C4-2B (cell line): ENCODE data around the gene TGFBI.

ENCODE experiments used
- H3K27ac ChIP-seq: fragments of 450-650 bp; 2 replicates; pipeline ENCODE4 v1.5.1; 2017
- CTCF ChIP-seq: fragments of 450-650 bp; conservative IDR thresholded peaks from 2 replicates; pipeline ENCODE4 v1.5.1; 2017; ENCODE audit warnings: mild to moderate bottlenecking
- ZFX ChIP-seq: fragments of 450-650 bp; IDR thresholded peaks from 2 replicates; pipeline ENCODE4 v1.6.1; 2017

Gene TGFBI

GRCh38 chr5:136033234-136033633 is 4.4 kb downstream of the TGFBI start:
- no peak overlapping the region for H3K27ac ChIP-seq

GRCh38 chr5:136033848-136034247 is 5.1 kb downstream of the TGFBI start:
- H3K27ac ChIP-seq = no peak overlapping the region
- TF ChIP-seq CTCF (no peak), ZFX (no peak)

More at GRCh38 chr5:136033234-136033633, 4.4 kb downstream of the TGFBI start:
- TF ChIP-seq CTCF (no peak), ZFX (no peak)

DNA sequence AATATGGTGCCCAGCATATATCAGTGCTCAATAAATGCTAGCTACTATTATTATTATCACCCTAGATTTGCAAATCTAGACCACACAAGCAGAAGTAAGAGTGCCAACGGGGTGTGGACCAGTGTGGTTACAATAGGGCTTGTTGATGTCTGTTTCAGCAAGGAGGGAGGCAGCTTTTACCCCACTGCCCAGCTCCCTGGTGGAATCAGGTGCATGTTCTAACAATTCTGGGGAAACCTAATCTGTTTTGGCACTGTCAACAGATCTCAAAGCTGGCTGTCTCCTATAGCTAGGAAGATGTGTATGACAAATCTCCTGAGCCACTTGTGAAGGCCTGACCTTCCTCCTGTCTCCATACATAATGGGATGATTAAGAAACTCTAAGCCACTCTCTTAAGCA is 5.7 kb downstream of the TGFBI start:
- TF ChIP-seq ZFX (no peak), CTCF (no peak)
- no peak overlapping the region for H3K27ac ChIP-seq

- H3K27ac ChIP-seq = no peak overlapping the region
- TF ChIP-seq CTCF (no peak), ZFX (no peak)
Observed at GRCh38 chr5:136034984-136035383, 6.2 kb downstream of the TGFBI start.

- no peak overlapping the region for H3K27ac ChIP-seq
- no peak for TF ChIP-seq CTCF
- TF ChIP-seq ZFX = no peak
Observed at GRCh38 chr5:136035837-136036236, 7.0 kb downstream of the TGFBI start.

- H3K27ac ChIP-seq = no peak overlapping the region
- TF ChIP-seq CTCF (no peak), ZFX (no peak)
Observed at GRCh38 chr5:136036293-136036911, 7.6 kb downstream of the TGFBI start.

GRCh38 chr5:136037001-136037705 is 8.4 kb downstream of the TGFBI start:
- H3K27ac ChIP-seq = no peak overlapping the region
- TF ChIP-seq ZFX (no peak), CTCF (no peak)
